CD4-positive, CD25-positive, alpha-beta regulatory T cell (primary cell): ENCODE measurements around the gene UNC13A. TPM values are rescaled to one million over a fixed set of nuclear protein-coding genes. Genes with fewer than 3 reads are reported as not detected.
A peak's percentile ranks its signal among the peaks of the same experiment; 100 is the strongest.
"Not testable (repeated sequence)": the region's sequence is repeated elsewhere in the genome, so short reads cannot be mapped to it uniquely, and the experiment has no call there.

Source experiments
- ATAC-seq, 2 donors: fragments of 150-1000 bp; cut with Tn5 transposase; one replicate each; pipeline ENCODE4 v1.10.0; 2021; ENCODE audit warnings: low read depth in 2 of 2, moderate number of reproducible peaks in 2 of 2, moderate library complexity in 1 of 2
- DNase-seq, 3 donors: peaks; one replicate each; pipeline versions ENCODE4 v3.0.0 to v3.0.0-alpha.2; 2012 to 2022; ENCODE audit warnings: mixed read lengths in 1 of 3
- H3K27ac ChIP-seq: one replicate; pipeline ENCODE4 v1.7.0; 2013; ENCODE audit warnings: mild to moderate bottlenecking, low read length; ENCODE audit not compliant: insufficient read depth, poor library complexity, severe bottlenecking
- H3K27me3 ChIP-seq: one replicate; pipeline ENCODE4 v1.7.0; 2013; ENCODE audit warnings: low read length; ENCODE audit not compliant: control insufficient read depth, insufficient read depth
- H3K36me3 ChIP-seq: one replicate; pipeline ENCODE4 v1.7.0; 2013; ENCODE audit warnings: mild to moderate bottlenecking, low read length, moderate library complexity; ENCODE audit not compliant: control insufficient read depth, insufficient read depth
- H3K4me1 ChIP-seq: 2 replicates; pipeline ENCODE4 v1.7.0; 2013; ENCODE audit warnings: mild to moderate bottlenecking, low read length; ENCODE audit not compliant: insufficient read depth, control insufficient read depth, poor library complexity, severe bottlenecking
- H3K4me3 ChIP-seq: one replicate; pipeline ENCODE4 v1.7.0; 2013; ENCODE audit warnings: low read depth, mild to moderate bottlenecking, low read length, moderate library complexity
- H3K9me3 ChIP-seq, 2 experiments: 1 replicate in 1 of 2; 2 replicates in 1 of 2; pipeline ENCODE4 v1.7.0; 2013; ENCODE audit warnings: low read length in 2 of 2, mild to moderate bottlenecking in 1 of 2, moderate library complexity in 1 of 2; ENCODE audit not compliant: control insufficient read depth in 2 of 2
- H3K27ac Mint-ChIP-seq, 3 donors: one replicate each; pipeline ENCODE4 v1.8.0; 2020 to 2022; ENCODE audit warnings: mild to moderate bottlenecking in 3 of 3, mixed read lengths in 3 of 3, moderate library complexity in 2 of 3
- H3K27me3 Mint-ChIP-seq: one replicate; pipeline ENCODE4 v1.8.0; 2022; ENCODE audit warnings: mild to moderate bottlenecking, mixed read lengths
- H3K36me3 Mint-ChIP-seq: one replicate; pipeline ENCODE4 v1.8.0; 2020; ENCODE audit warnings: mixed read lengths
- H3K4me1 Mint-ChIP-seq, 4 donors: one replicate each; pipeline ENCODE4 v1.8.0; 2020 to 2022; ENCODE audit warnings: mixed read lengths in 4 of 4, mild to moderate bottlenecking in 1 of 4
- H3K4me3 Mint-ChIP-seq, 4 donors: one replicate each; pipeline ENCODE4 v1.8.0; 2020 to 2022; ENCODE audit warnings: mild to moderate bottlenecking in 4 of 4, mixed read lengths in 4 of 4, moderate library complexity in 3 of 4
- H3K9me3 Mint-ChIP-seq, 7 donors: one replicate each; pipeline ENCODE4 v1.8.0; 2020 to 2022; ENCODE audit warnings: mixed read lengths in 7 of 7, mild to moderate bottlenecking in 3 of 7, moderate library complexity in 2 of 7
- polyA plus RNA-seq, 4 donors: library from polyadenylated mRNA; unstranded; fragments of 300-500 nt; fragmentation: Illumina TruSeq; gene quantifications; one replicate each; pipeline ENCODE4 v1.2.3, GENCODE V29; 2021
- total RNA-seq: library from RNA; stranded (reverse); gene quantifications from one replicate; pipeline ENCODE4 v1.2.3, GENCODE V29; 2022

The UNC13A gene
- total and polyA plus RNA-seq, 5 donors from 2014 or later, result not detected

DNA sequence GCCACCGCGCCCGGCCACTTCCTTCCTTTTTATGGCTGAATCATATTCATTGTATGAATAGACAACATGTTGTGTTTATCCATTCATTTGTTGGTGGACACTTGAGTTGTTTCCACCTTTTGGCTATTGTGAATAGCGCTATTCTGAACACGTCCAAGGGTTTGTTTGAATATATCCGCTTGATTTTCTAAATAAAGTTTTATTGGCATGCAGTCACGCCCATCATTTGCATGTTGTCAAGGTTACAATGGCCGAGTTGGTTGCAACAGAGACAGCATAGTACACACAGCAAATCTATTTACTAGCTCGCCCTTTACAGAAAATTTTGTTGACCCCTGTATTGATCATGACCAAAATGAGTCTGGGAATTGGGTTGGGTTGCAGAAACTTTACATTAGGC is 89.2 kb downstream of the UNC13A start:
- Histone ChIP-seq H3K4me1 (no peaks in the 10 kb centered on the region), H3K27ac (no peak overlapping the region), H3K27me3 (peaks cover 9% of the 10 kb centered on the region), H3K4me3 (no peak overlapping the region), H3K36me3 (no peaks in the 10 kb centered on the region), H3K9me3 (no peaks in the 10 kb centered on the region)
- Mint-ChIP-seq H3K27ac (no peak overlapping the region), H3K4me1 (no peaks in the 10 kb centered on the region), H3K27me3 (peaks cover 36% of the 10 kb centered on the region), H3K36me3 (no peaks in the 10 kb centered on the region), H3K9me3 (peaks cover 0 to 3% (median 0%) of the 10 kb centered on the region in 7 donors), H3K4me3 (no peak overlapping the region)
- DNase-seq (no peak), ATAC-seq (no peak)

DNA sequence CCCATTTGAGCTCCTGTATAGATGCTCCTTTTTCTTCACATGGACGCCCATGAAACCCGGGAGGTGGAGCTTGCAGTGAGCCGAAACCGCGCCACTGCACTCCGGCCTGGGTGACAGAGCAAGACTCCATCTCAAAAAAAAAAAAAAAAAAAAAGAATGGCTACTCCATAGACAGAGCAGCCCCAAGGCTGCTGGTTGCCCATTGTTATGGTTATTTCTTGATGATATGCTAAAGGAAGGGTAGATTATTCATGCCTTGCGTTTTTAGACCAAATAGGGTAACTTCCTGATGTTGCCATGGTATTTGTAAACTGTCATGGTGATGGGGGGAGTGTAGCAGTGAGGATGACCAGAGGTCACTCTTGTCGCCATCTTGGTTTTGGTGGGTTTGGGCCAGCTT is 90.1 kb downstream of the UNC13A start:
- H3K36me3 ChIP-seq, H3K4me1 Mint-ChIP-seq: not testable (repeated sequence)

DNA sequence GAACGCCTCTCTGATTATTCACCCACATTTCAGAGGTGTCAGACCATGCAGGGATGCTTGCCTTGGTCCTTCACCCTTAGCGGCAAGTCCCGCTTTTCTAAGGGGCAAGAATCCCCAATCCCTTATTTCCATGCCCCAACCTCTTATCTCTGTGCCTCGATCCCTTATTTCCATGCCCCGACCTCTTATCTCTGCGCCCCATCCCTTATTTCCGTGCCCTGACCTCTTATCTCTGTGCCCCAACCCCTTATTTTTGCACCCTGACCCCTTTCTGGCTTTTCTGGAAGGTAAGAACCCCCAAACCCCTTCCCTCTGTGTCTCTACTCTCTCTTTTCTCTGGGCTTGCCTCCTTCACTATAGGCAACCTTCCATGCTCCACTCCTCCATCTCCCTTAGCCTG is 93.9 kb downstream of the UNC13A start:
- not testable (repeated sequence) for H3K36me3 Mint-ChIP-seq, DNase-seq, H3K9me3 ChIP-seq, H3K36me3 ChIP-seq, H3K27ac ChIP-seq, H3K27me3 ChIP-seq, H3K4me1 ChIP-seq, ATAC-seq, H3K4me3 ChIP-seq, H3K9me3 Mint-ChIP-seq, H3K27ac Mint-ChIP-seq, H3K4me3 Mint-ChIP-seq, H3K4me1 Mint-ChIP-seq
- H3K27me3 Mint-ChIP-seq, result peaks cover 15% of the 10 kb centered on the region

More for the DNA sequence above, 90.1 kb downstream of the UNC13A start:
- H3K36me3 Mint-ChIP-seq, H3K27me3 ChIP-seq, ATAC-seq, H3K9me3 Mint-ChIP-seq, H3K27ac Mint-ChIP-seq, H3K4me3 Mint-ChIP-seq, DNase-seq, H3K27ac ChIP-seq, H3K9me3 ChIP-seq, H3K4me1 ChIP-seq, H3K4me3 ChIP-seq: not testable (repeated sequence)
- peaks cover 28% of the 10 kb centered on the region for H3K27me3 Mint-ChIP-seq

DNA sequence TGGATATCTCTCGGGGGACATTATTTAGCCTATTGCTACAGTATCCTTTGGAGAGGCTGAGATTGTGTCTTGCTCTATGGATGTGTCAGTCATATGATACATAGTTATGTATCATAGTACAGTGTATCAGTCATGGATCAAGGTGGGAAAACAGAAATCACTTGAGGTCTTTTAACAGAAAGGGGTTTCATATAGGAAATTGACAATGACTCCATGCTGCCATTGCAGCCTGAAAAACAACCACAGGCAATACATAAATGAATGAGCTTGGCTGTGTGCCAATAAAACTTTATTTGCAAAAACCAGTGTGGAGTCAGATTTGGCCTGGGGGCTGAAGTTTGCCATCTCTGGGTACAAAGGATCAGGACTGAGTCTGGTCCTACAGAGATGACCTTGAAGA is 97.3 kb downstream of the UNC13A start:
- Mint-ChIP-seq H3K4me1 (peaks cover 0 to 2% (median 0%) of the 10 kb centered on the region in 4 donors), H3K4me3 (no peak overlapping the region), H3K36me3 (no peaks in the 10 kb centered on the region), H3K27ac (no peak overlapping the region), H3K27me3 (peaks cover 5% of the 10 kb centered on the region), H3K9me3 (no peaks in the 10 kb centered on the region)
- Histone ChIP-seq H3K36me3 (no peaks in the 10 kb centered on the region), H3K9me3 (no peaks in the 10 kb centered on the region), H3K27me3 (no peaks in the 10 kb centered on the region), H3K4me3 (no peak overlapping the region), H3K27ac (no peak overlapping the region), H3K4me1 (no peaks in the 10 kb centered on the region)
- DNase-seq (no peak), ATAC-seq (no peak)

DNA sequence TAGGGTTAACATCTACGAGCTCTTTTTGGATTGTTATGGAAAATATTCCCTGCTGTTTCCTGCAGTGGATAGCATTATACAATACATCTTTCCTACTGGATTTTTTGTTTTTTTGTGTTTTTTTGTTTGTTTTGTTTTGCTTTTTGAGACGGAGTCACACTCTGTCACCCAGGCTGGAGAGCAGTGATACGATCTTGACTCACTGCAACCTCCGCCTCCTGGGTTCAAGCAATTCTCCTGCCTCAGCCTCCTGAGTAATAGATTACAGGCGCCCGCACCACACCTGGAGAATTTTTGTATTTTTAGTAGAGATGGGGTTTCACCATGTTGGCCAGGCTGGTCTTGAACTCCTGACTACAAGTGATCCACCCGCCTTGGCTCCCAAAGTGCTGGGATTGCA is 102.8 kb downstream of the UNC13A start:
- not testable (repeated sequence) for H3K27me3 ChIP-seq, H3K4me3 ChIP-seq, H3K4me1 Mint-ChIP-seq, H3K27me3 Mint-ChIP-seq, H3K4me3 Mint-ChIP-seq, H3K27ac Mint-ChIP-seq, H3K9me3 Mint-ChIP-seq, H3K4me1 ChIP-seq, DNase-seq, ATAC-seq, H3K27ac ChIP-seq, H3K9me3 ChIP-seq
- H3K36me3 Mint-ChIP-seq, result peaks cover 16% of the 10 kb centered on the region
- H3K36me3 ChIP-seq, result peaks cover 25% of the 10 kb centered on the region

DNA sequence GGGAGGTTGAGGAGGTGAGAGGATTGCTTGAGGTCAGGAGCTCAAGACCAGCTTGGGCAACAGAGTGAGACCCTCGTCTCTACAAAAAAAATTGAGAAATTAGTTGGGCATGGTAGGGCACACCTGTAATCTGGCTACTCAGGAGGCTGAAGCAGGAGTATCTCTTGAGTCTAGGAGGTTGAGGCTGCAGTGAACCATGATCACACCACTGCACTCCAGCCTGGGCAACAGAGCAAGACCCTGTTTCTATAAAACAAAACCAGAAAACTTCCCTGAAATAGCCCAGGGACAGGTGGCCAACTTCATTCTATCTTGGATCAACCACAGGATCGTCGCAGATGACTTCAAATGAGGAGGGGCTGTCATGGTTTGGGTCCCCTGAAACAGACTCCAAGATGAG is 104.0 kb downstream of the UNC13A start:
- Histone ChIP-seq H3K27me3 (no peaks in the 10 kb centered on the region), H3K27ac (no peak overlapping the region), H3K4me3 (no peak overlapping the region), H3K9me3 (no peaks in the 10 kb centered on the region), H3K4me1 (no peaks in the 10 kb centered on the region), H3K36me3 (peaks cover 34% of the 10 kb centered on the region)
- no peaks in the 10 kb centered on the region for H3K27me3 Mint-ChIP-seq
- H3K4me3 Mint-ChIP-seq, result no peak overlapping the region
- DNase-seq, result no peak
- peaks cover 20% of the 10 kb centered on the region for H3K36me3 Mint-ChIP-seq
- H3K4me1 Mint-ChIP-seq, result peaks cover 0 to 6% (median 1%) of the 10 kb centered on the region in 4 donors
- no peak for ATAC-seq
- H3K27ac Mint-ChIP-seq, result no peak overlapping the region
- no peaks in the 10 kb centered on the region for H3K9me3 Mint-ChIP-seq

DNA sequence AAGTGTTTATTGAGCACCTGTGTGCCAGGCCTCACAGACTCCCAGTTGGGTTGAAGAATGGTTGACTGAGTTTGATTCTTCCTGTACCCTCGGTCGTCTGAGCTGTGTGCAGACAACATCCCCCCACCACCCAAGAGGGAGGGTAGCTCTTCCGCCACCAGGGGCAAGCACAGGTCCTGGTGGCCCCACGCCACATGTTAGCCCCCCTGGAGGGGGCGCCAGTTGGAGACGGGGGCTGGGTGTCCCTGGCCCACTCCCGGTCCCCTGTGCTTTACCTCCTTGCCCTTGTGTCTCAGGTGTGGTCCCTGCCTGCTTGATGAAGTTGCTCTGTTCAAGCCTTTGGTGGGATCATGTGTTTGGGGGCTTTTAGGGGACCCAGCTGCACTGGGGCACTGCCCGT is 105.5 kb downstream of the UNC13A start:
- Mint-ChIP-seq H3K27me3 (no peaks in the 10 kb centered on the region), H3K27ac (peak overlapping the region in 1 of 3 donors; percentile 88), H3K36me3 (peaks cover 20% of the 10 kb centered on the region), H3K9me3 (no peaks in the 10 kb centered on the region), H3K4me1 (peaks cover 0 to 7% (median 1%) of the 10 kb centered on the region in 4 donors), H3K4me3 (no peak overlapping the region)
- no peaks in the 10 kb centered on the region for H3K9me3 ChIP-seq
- no peaks in the 10 kb centered on the region for H3K27me3 ChIP-seq
- H3K4me1 ChIP-seq, result no peaks in the 10 kb centered on the region
- H3K27ac ChIP-seq, result no peak overlapping the region
- ATAC-seq, result no peak
- DNase-seq, result no peak
- H3K36me3 ChIP-seq, result peaks cover 41% of the 10 kb centered on the region
- H3K4me3 ChIP-seq, result no peak overlapping the region

DNA sequence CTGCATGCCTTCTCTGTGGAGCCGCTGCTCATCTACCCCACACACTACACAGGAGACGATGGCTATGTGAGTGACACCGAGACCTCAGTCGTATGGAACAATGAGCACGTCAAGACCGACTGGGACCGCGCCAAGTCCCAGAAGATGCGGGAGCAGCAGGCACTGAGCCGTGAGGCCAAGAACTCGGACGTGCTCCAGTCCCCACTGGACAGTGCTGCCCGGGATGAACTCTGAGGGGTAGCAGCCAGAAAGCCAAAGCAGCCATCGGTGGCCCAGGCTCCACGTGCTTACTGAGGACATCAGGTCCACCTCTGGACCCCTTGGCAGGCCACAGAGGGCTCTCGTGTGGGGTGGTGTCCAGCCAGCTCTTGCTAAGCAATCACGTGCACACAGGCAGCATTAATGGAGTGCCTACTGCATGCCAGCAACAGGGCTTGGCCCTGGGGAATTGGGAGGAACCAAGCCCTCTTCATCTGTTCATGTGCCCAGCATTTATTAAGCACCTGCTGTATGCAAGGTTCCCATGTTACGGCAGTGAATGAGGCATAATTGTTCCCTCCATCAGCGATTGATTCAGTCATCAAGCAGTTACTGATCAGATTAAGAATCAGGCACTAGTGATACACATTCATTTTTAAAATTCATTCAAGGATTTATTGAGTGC is 106.8 kb downstream of the UNC13A start:
- Histone ChIP-seq H3K27me3 (no peaks in the 10 kb centered on the region), H3K4me3 (no peak overlapping the region), H3K36me3 (peaks cover 41% of the 10 kb centered on the region), H3K9me3 (no peaks in the 10 kb centered on the region), H3K27ac (no peak overlapping the region), H3K4me1 (no peaks in the 10 kb centered on the region)
- ATAC-seq (no peak), DNase-seq (no peak)
- Mint-ChIP-seq H3K9me3 (no peaks in the 10 kb centered on the region), H3K4me1 (peaks cover 0 to 7% (median 1%) of the 10 kb centered on the region in 4 donors), H3K27ac (peak overlapping the region in 1 of 3 donors; percentile 5), H3K4me3 (no peak overlapping the region), H3K36me3 (peaks cover 20% of the 10 kb centered on the region), H3K27me3 (no peaks in the 10 kb centered on the region)
